ENCODE data around the gene FBXO27. TPM values are rescaled to one million over a fixed set of nuclear protein-coding genes. Genes with fewer than 3 reads are reported as not detected.

Gene FBXO27
- total RNA-seq, 1 experiment from 2014 or later, result 0.45 TPM

GRCh38 chr19:39009001-39009400 is 23.3 kb downstream of the FBXO27 start:
- DNase-seq (ENCODE audit: low spot score), result no peak
- BruUV-seq (replicated peaks), result no TSS peak

GRCh38 chr19:39008137-39008536 is 24.2 kb downstream of the FBXO27 start:
- Histone ChIP-seq H3K27me3 (replicated peaks; ENCODE audit: insufficient read depth, low read depth, low read length, poor library complexity) (no peaks in the 10 kb centered on the region), H3K9me3 (ENCODE audit: low read depth, low read length, poor library complexity, severe bottlenecking) (no peaks in the 10 kb centered on the region), H3K36me3 (ENCODE audit: insufficient read depth, low read length, poor library complexity, severe bottlenecking) (no peaks in the 10 kb centered on the region), H3K4me3 (ENCODE audit: low read depth, low read length, poor library complexity, severe bottlenecking) (no peak overlapping the region), H3K27ac (ENCODE audit: low read depth, low read length, poor library complexity, severe bottlenecking) (no peak overlapping the region), H3K4me1 (ENCODE audit: insufficient read depth, low read length, poor library complexity, severe bottlenecking) (no peaks in the 10 kb centered on the region)
- BruUV-seq (replicated peaks), result no TSS peak
- TF ChIP-seq, protein P1, sequence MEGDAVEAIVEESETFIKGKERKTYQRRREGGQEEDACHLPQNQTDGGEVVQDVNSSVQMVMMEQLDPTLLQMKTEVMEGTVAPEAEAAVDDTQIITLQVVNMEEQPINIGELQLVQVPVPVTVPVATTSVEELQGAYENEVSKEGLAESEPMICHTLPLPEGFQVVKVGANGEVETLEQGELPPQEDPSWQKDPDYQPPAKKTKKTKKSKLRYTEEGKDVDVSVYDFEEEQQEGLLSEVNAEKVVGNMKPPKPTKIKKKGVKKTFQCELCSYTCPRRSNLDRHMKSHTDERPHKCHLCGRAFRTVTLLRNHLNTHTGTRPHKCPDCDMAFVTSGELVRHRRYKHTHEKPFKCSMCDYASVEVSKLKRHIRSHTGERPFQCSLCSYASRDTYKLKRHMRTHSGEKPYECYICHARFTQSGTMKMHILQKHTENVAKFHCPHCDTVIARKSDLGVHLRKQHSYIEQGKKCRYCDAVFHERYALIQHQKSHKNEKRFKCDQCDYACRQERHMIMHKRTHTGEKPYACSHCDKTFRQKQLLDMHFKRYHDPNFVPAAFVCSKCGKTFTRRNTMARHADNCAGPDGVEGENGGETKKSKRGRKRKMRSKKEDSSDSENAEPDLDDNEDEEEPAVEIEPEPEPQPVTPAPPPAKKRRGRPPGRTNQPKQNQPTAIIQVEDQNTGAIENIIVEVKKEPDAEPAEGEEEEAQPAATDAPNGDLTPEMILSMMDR (conservative IDR thresholded peaks at IDR 0.05; ENCODE audit: low read depth, low read length), result no peak
- no peak for TF ChIP-seq EZH2 (IDR thresholded peaks at IDR 0.05; ENCODE audit: borderline replicate concordance, low read depth, low read length, poor library complexity, severe bottlenecking)
- intact Hi-C loops (cut with micrococcal nuclease; ENCODE audit: unreplicated experiment), result no loop called here
- ChIA-PET POLR2A (ENCODE audit: low non-redundant PET) (no interaction called here), CTCF (interaction anchor here (0.6 to 0.7 kb wide), 2 partner anchors 46 to 99 kb away, joined by 3 to 6 read pairs; no protein-coding TSS in a partner anchor)
- no peak for DNase-seq (ENCODE audit: low spot score)

More at GRCh38 chr19:39009001-39009400, 23.3 kb downstream of the FBXO27 start:
- intact Hi-C loops (cut with micrococcal nuclease; ENCODE audit: unreplicated experiment), result no loop called here
- Histone ChIP-seq H3K36me3 (ENCODE audit: insufficient read depth, low read length, poor library complexity, severe bottlenecking) (no peaks in the 10 kb centered on the region), H3K27ac (ENCODE audit: low read depth, low read length, poor library complexity, severe bottlenecking) (no peak overlapping the region), H3K27me3 (replicated peaks; ENCODE audit: insufficient read depth, low read depth, low read length, poor library complexity) (no peaks in the 10 kb centered on the region), H3K4me1 (ENCODE audit: insufficient read depth, low read length, poor library complexity, severe bottlenecking) (no peaks in the 10 kb centered on the region), H3K9me3 (ENCODE audit: low read depth, low read length, poor library complexity, severe bottlenecking) (no peaks in the 10 kb centered on the region), H3K4me3 (ENCODE audit: low read depth, low read length, poor library complexity, severe bottlenecking) (no peak overlapping the region)
- TF ChIP-seq, protein P1 (conservative IDR thresholded peaks at IDR 0.05; ENCODE audit: low read depth, low read length), result no peak
- TF ChIP-seq EZH2 (IDR thresholded peaks at IDR 0.05; ENCODE audit: borderline replicate concordance, low read depth, low read length, poor library complexity, severe bottlenecking), result no peak
- POLR2A ChIA-PET (ENCODE audit: low non-redundant PET), result no interaction called here
- CTCF ChIA-PET, result no interaction called here

GRCh38 chr19:39007096-39007495 is 25.3 kb downstream of the FBXO27 start:
- ChIA-PET POLR2A (ENCODE audit: low non-redundant PET) (no interaction called here), CTCF (interaction anchor here (0.6 kb wide), 1 partner anchor 243 kb away, joined by 6 read pairs; no protein-coding TSS in a partner anchor)
- H3K36me3 ChIP-seq (ENCODE audit: insufficient read depth, low read length, poor library complexity, severe bottlenecking), result no peaks in the 10 kb centered on the region
- no peak for DNase-seq (ENCODE audit: low spot score)
- BruUV-seq (replicated peaks), result no TSS peak
- H3K4me1 ChIP-seq (ENCODE audit: insufficient read depth, low read length, poor library complexity, severe bottlenecking), result no peaks in the 10 kb centered on the region
- no peak overlapping the region for H3K4me3 ChIP-seq (ENCODE audit: low read depth, low read length, poor library complexity, severe bottlenecking)
- no peaks in the 10 kb centered on the region for H3K9me3 ChIP-seq (ENCODE audit: low read depth, low read length, poor library complexity, severe bottlenecking)
- TF ChIP-seq, protein P1 (conservative IDR thresholded peaks at IDR 0.05; ENCODE audit: low read depth, low read length), result no peak
- no peak for TF ChIP-seq EZH2 (IDR thresholded peaks at IDR 0.05; ENCODE audit: borderline replicate concordance, low read depth, low read length, poor library complexity, severe bottlenecking)
- no peak overlapping the region for H3K27ac ChIP-seq (ENCODE audit: low read depth, low read length, poor library complexity, severe bottlenecking)
- H3K27me3 ChIP-seq (replicated peaks; ENCODE audit: insufficient read depth, low read depth, low read length, poor library complexity), result no peaks in the 10 kb centered on the region
- intact Hi-C loops (cut with micrococcal nuclease; ENCODE audit: unreplicated experiment), result no loop called here
